Cardiac muscle cell (in vitro differentiated cells and primary cell): ENCODE data around the gene PEX5. TPM values are rescaled to one million over a fixed set of nuclear protein-coding genes. Genes with fewer than 3 reads are reported as not detected.

Source experiments
- DNase-seq, 2 donors: peaks; one replicate each; pipeline versions ENCODE4 v3.0.0 to v3.0.0-alpha.2; 2010 to 2017; ENCODE audit warnings: low read depth in 1 of 2, low spot score in 1 of 2
- H3K27ac ChIP-seq: fragments of 200-600 bp; sonication (generic); 2 replicates; pipeline ENCODE4 v1.5.1; 2016
- H3K27me3 ChIP-seq: fragments of 200-600 bp; sonication (generic); 2 replicates; pipeline ENCODE4 v1.6.0; 2016; ENCODE audit warnings: control low read depth
- H3K36me3 ChIP-seq: fragments of 200-600 bp; sonication (generic); 2 replicates; pipeline ENCODE4 v1.5.1; 2016; ENCODE audit warnings: control low read depth
- H3K4me1 ChIP-seq: fragments of 200-600 bp; sonication (generic); 2 replicates; pipeline ENCODE4 v1.8.1; 2017; ENCODE audit warnings: low read depth, mild to moderate bottlenecking, mixed run types
- H3K4me3 ChIP-seq: fragments of 200-600 bp; sonication (generic); 2 replicates; pipeline ENCODE4 v1.5.1; 2016; ENCODE audit warnings: mild to moderate bottlenecking
- H3K9me3 ChIP-seq: fragments of 200-600 bp; sonication (generic); 2 replicates; pipeline ENCODE4 v1.5.1; 2017; ENCODE audit warnings: low read depth, mild to moderate bottlenecking, control low read depth
- CTCF ChIP-seq: IDR thresholded peaks from 2 replicates; pipeline ENCODE4 v1.5.1; 2012; ENCODE audit warnings: low read depth, mild to moderate bottlenecking, low read length
- polyA plus RNA-seq: library from polyadenylated mRNA; unstranded; fragments of >200 nt; fragmentation: Nextera tagmentation; extraction: Ambion mirVana; gene quantifications from 2 replicates; pipeline ENCODE4 v1.2.1, GENCODE V29; 2016
- total RNA-seq: library from RNA; depleted of rRNA; stranded (reverse); fragments of >200 nt; gene quantifications from 2 replicates; pipeline ENCODE4 v1.2.3, GENCODE V29; 2016

PEX5 gene
- total and polyA plus RNA-seq, 2 experiments from 2014 or later: 20.4 to 50.1 TPM

DNA sequence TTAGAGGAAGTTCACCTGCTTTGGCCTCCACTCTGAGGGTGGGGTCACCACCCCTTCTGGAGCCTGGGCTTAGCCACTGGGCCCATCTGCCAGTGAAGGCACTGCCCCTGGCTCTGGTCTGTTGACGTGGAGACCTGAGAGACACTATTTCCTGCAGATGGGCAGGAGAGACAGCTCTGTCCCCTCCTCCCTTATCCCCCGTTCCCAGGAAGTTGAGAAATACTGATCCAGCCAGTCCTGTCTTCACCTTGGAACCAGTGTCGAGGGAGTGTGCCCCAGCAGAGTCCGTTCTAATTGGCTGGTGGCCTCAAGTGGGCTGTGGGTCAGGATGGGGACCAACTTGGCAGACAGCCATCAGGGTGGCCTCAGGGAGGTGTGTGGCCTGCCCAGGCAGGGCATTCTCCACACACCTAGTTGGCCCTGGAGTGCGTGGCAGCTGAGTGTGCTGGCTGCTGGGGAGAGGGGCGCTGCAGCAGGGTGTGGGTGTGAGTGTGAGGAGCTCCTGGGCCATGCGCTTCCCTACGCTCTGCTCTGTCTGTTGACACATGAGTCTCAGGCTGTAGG is 33.9 kb upstream of the PEX5 start:
- Histone ChIP-seq H3K36me3 (no peaks in the 10 kb centered on the region), H3K4me3 (no peak overlapping the region), H3K27me3 (no peaks in the 10 kb centered on the region), H3K9me3 (no peaks in the 10 kb centered on the region), H3K4me1 (peaks cover 10% of the 10 kb centered on the region), H3K27ac (peak overlapping the region; percentile 9)
- DNase-seq: peak; percentile 25 to 58
- TF ChIP-seq CTCF: no peak

DNA sequence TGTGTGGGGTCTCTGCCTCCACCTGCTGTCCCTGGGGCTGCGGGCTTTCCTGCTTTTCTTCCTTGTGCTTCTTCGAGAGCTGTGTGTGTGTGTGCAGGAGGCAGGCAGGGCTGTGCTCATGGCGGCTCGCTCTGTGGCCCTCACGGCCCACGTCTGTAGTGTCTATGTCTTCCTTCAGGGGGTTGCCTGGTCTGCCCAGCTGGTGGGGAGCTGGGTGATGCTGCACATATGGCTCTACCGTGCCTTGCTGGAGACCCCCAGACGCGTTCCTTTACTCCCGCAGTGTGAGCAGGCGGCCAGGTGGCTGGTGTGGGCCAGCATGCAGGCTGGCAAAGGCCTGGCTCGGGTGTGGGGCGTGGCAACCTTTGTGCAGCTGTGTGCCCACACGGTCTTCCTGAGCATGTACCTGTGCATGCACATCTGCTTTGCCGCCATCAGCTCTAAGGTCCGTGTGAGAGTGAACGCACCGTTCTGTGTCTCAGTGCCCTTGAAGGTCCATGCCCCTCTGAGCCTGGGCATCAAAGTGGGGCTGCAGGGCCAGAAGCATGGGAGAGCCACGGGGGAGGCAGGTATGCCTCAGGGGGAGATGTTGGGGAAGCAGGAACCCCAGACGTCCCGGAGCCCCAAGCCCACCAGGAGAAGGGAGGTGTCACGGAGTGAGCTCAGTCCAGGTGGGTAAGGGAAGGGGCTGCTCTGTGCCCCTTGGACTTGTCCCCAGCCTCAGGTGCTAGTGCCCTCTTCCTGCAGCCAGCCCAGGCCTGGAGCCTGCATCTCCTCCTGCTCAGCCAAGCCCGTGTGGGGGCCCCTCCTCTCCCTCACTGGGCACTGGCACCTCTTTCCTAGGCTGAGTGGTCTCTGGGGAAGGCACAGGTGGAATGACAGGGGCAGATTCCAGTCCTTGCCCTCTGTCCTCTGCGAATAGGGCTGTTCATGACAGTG is 33.0 kb upstream of the PEX5 start:
- Histone ChIP-seq H3K4me1 (peaks cover 10% of the 10 kb centered on the region), H3K27ac (no peak overlapping the region), H3K9me3 (no peaks in the 10 kb centered on the region), H3K36me3 (no peaks in the 10 kb centered on the region), H3K4me3 (no peak overlapping the region), H3K27me3 (no peaks in the 10 kb centered on the region)
- no peak for TF ChIP-seq CTCF
- DNase-seq: no peak

GRCh38 chr12:7157391-7157790 is 32.1 kb upstream of the PEX5 start:
- Histone ChIP-seq H3K27ac (no peak overlapping the region), H3K4me3 (no peak overlapping the region), H3K9me3 (no peaks in the 10 kb centered on the region), H3K36me3 (no peaks in the 10 kb centered on the region), H3K27me3 (no peaks in the 10 kb centered on the region), H3K4me1 (peaks cover 10% of the 10 kb centered on the region)
- DNase-seq: no peak
- TF ChIP-seq CTCF: no peak

DNA sequence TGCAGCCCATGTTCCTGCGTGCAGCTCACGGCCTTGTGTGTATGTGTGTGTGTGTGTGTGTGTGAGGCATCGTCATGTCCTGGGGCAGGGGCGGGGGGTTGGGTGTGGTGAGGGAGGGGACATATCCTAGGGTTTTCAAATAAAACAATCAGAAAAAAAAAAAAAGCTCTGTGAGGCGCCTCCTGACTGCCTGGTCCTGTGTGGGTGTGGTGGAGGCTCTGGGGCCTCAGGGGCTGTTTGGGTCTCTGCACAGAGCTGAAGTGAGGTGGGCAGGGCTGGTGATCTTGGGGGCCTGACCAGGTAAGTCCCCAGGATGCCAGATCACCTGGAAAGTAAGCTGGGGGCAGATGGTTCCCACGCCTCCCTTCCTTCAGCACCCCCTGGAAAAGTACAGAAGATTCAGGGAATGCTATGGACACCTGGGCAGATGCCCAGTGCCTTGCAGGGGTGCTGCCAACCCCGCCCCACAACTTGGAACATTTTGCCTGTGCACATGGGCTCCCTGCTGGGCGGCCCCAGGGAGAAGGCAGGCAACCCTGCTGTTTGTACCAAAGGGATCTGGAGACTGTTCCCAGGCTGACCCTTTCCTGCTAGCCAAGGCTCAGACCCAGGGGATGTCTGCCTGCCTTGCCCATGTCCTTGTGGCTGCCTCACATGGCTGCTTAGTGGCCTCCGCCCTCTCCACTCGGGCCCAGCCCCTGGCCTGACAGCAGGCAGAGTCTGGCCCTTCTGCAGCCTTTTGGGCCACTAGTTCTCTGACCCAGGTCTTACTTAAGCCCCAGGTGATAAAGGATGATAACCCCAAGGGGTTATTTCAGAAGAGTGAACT is 30.5 kb upstream of the PEX5 start:
- peaks cover 10% of the 10 kb centered on the region for H3K4me1 ChIP-seq
- H3K27ac ChIP-seq: no peak overlapping the region
- H3K4me3 ChIP-seq: no peak overlapping the region
- H3K9me3 ChIP-seq: no peaks in the 10 kb centered on the region
- H3K36me3 ChIP-seq: no peaks in the 10 kb centered on the region
- DNase-seq: no peak
- no peaks in the 10 kb centered on the region for H3K27me3 ChIP-seq
- no peak for TF ChIP-seq CTCF

DNA sequence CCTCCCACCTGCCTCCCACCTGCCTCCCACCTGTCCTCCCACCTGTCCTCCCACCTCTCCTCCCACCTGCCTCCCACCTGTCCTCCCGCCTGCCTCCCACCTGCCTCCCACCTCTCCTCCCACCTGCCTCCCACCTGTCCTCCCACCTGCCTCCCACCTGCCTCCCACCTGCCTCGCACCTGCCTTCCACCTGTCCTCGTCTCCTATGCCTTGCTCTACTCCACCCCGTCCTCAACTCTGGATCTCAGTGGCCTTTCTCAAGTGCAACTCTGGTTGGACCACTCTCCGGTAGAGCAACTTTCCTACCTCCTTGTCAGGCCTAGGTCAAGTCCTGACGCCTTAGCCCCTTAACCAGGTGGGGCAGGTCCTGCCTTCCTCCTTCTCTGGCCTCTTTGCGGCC is 29.3 kb upstream of the PEX5 start:
- no peaks in the 10 kb centered on the region for H3K27me3 ChIP-seq
- H3K27ac ChIP-seq: no peak overlapping the region
- no peaks in the 10 kb centered on the region for H3K9me3 ChIP-seq
- H3K4me1 ChIP-seq: peaks cover 8% of the 10 kb centered on the region
- H3K4me3 ChIP-seq: no peak overlapping the region
- no peak for DNase-seq
- H3K36me3 ChIP-seq: no peaks in the 10 kb centered on the region
- no peak for TF ChIP-seq CTCF
